Measurements from ENCODE around the gene PICK1.
"Not testable (repeated sequence)": the region's sequence is repeated elsewhere in the genome, so short reads cannot be mapped to it uniquely, and the experiment has no call there.

PICK1 gene

GRCh38 chr22:38074181-38075104 lies 17.2 kb downstream of the PICK1 start:
- no peak for DNase-seq (ENCODE audit: low read depth in 2 of 2)

GRCh38 chr22:38075105-38075825 lies 18.1 kb downstream of the PICK1 start:
- no peak for DNase-seq (ENCODE audit: low read depth in 2 of 2)

- DNase-seq (ENCODE audit: low read depth in 2 of 2): no peak
Measured at GRCh38 chr22:38075961-38076360, 18.8 kb downstream of the PICK1 start.

- no peak for DNase-seq (ENCODE audit: low read depth in 2 of 2)
Measured at GRCh38 chr22:38077096-38077495, 19.9 kb downstream of the PICK1 start.

- no peak for DNase-seq (ENCODE audit: low read depth in 2 of 2)
Measured at GRCh38 chr22:38077595-38077994, 20.4 kb downstream of the PICK1 start.

- no peak for DNase-seq (ENCODE audit: low read depth in 2 of 2)
Measured at GRCh38 chr22:38078046-38078840, 21.0 kb downstream of the PICK1 start.

- not testable (repeated sequence) for DNase-seq (ENCODE audit: low read depth in 2 of 2)
Measured at GRCh38 chr22:38079208-38079607, 22.0 kb downstream of the PICK1 start.

GRCh38 chr22:38079804-38080203 lies 22.6 kb downstream of the PICK1 start:
- no peak for DNase-seq (ENCODE audit: low read depth in 2 of 2)

- DNase-seq (ENCODE audit: low read depth in 2 of 2): no peak
Measured at GRCh38 chr22:38080474-38080849, 23.3 kb downstream of the PICK1 start.

- DNase-seq (ENCODE audit: low read depth in 2 of 2): no peak
Measured at GRCh38 chr22:38080850-38081635, 23.8 kb downstream of the PICK1 start.

GRCh38 chr22:38081636-38081940 lies 24.4 kb downstream of the PICK1 start:
- no peak for DNase-seq (ENCODE audit: low read depth in 2 of 2)

- DNase-seq (ENCODE audit: low read depth in 2 of 2): no peak
Measured at GRCh38 chr22:38081941-38082828, 25.0 kb downstream of the PICK1 start.

- DNase-seq (ENCODE audit: low read depth in 2 of 2): no peak
Measured at GRCh38 chr22:38082986-38083710, 25.9 kb downstream of the PICK1 start.

- DNase-seq (ENCODE audit: low read depth in 2 of 2): no peak
Measured at GRCh38 chr22:38083931-38084631, 26.9 kb downstream of the PICK1 start, which contains the start of gene SLC16A8. Gene SLC16A8, minus strand, starts transcription at chr22:38084184. Its CDS starts 1,311 bp downstream, at chr22:38082873.

- no peak for DNase-seq (ENCODE audit: low read depth in 2 of 2)
Measured at GRCh38 chr22:38085056-38085455, 27.9 kb downstream of the PICK1 start.

GRCh38 chr22:38085501-38085900 lies 28.3 kb downstream of the PICK1 start:
- DNase-seq (ENCODE audit: low read depth in 2 of 2): no peak

GRCh38 chr22:38086001-38086845 lies 29.0 kb downstream of the PICK1 start:
- DNase-seq (ENCODE audit: low read depth in 2 of 2): no peak

GRCh38 chr22:38086942-38087341 lies 29.7 kb downstream of the PICK1 start:
- no peak for DNase-seq (ENCODE audit: low read depth in 2 of 2)
